ENCODE measurements around the gene ARL14.

DNA sequence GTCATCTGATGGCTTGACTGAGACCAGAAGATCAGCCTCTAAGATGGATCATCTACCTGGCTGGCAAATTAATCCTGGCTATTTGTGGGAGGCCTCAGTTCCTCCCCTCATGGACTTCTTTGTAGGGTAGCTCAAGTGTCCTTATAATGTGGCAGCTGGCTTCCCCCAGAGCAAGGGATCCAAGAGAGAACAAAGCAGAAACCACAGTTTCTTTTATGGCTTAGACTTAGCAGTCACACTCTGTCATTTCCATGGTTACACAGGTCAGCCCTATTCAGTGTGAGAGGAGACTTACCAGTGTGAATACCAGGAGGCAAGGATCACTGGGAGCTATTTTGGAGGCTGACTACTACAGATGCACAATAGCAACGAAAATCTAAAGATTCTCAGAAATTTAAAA, 15.3 kb upstream of the ARL14 start:
- TF ChIP-seq, protein P1, sequence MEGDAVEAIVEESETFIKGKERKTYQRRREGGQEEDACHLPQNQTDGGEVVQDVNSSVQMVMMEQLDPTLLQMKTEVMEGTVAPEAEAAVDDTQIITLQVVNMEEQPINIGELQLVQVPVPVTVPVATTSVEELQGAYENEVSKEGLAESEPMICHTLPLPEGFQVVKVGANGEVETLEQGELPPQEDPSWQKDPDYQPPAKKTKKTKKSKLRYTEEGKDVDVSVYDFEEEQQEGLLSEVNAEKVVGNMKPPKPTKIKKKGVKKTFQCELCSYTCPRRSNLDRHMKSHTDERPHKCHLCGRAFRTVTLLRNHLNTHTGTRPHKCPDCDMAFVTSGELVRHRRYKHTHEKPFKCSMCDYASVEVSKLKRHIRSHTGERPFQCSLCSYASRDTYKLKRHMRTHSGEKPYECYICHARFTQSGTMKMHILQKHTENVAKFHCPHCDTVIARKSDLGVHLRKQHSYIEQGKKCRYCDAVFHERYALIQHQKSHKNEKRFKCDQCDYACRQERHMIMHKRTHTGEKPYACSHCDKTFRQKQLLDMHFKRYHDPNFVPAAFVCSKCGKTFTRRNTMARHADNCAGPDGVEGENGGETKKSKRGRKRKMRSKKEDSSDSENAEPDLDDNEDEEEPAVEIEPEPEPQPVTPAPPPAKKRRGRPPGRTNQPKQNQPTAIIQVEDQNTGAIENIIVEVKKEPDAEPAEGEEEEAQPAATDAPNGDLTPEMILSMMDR (IDR thresholded peaks at IDR 0.05; ENCODE audit: borderline replicate concordance, extremely low read depth, low read length, poor library complexity, severe bottlenecking), result no peak
- no peak for TF ChIP-seq EZH2 (IDR thresholded peaks at IDR 0.05; ENCODE audit: borderline replicate concordance, low read depth, low read length, severe bottlenecking)
